ENCODE results near the gene LRATD1. TPM values are rescaled to one million over a fixed set of nuclear protein-coding genes. Genes with fewer than 3 reads are reported as not detected.

The LRATD1 gene
- total and polyA plus RNA-seq, 4 donors: 1.9 to 3.4 (median 2.0) TPM

GRCh38 chr2:14635391-14635871, 2.9 kb downstream of the LRATD1 start:
- no peaks in the 10 kb centered on the region for H3K9me3 ChIP-seq (ENCODE audit: control insufficient read depth, low read length)
- peak overlapping the region; percentile 1 to 42 for H3K4me3 ChIP-seq (ENCODE audit: low read length in 2 of 2)
- no peaks in the 10 kb centered on the region for H3K4me1 ChIP-seq (ENCODE audit: control insufficient read depth in 1 of 2, insufficient read depth in 2 of 2, low read length in 2 of 2)
- H3K27ac ChIP-seq (ENCODE audit: low read depth in 1 of 2, low read length in 2 of 2): peak overlapping the region; percentile 3 to 14
- H3K27me3 ChIP-seq (ENCODE audit: control insufficient read depth in 1 of 2, insufficient read depth in 2 of 2, low read length in 1 of 2): no peaks in the 10 kb centered on the region
- intact Hi-C loops (cut with DNase I): no loop called here
- WGBS, 2 donors: 0% methylated on average over 24 of the region's 24 CpGs
- no peaks in the 10 kb centered on the region for H3K36me3 ChIP-seq (ENCODE audit: control insufficient read depth in 1 of 2, insufficient read depth in 2 of 2, low read length in 1 of 2)
- ATAC-seq (ENCODE audit: low FRiP score) (peak; percentile 72), DNase-seq (peak; percentile 60 to 91)

GRCh38 chr2:14638488-14638887, 6.0 kb downstream of the LRATD1 start:
- H3K36me3 ChIP-seq (ENCODE audit: control insufficient read depth in 1 of 2, insufficient read depth in 2 of 2, low read length in 1 of 2): peaks cover 0 to 1% of the 10 kb centered on the region in 2 donors
- no peaks in the 10 kb centered on the region for H3K9me3 ChIP-seq (ENCODE audit: control insufficient read depth, low read length)
- intact Hi-C loops (cut with DNase I): no loop called here
- no peak overlapping the region for H3K27ac ChIP-seq (ENCODE audit: low read depth in 1 of 2, low read length in 2 of 2)
- WGBS, 2 donors: 92 to 95% methylated on average over 2 of the region's 2 CpGs
- no peak for ATAC-seq (ENCODE audit: low FRiP score)
- no peak for DNase-seq
- H3K4me1 ChIP-seq (ENCODE audit: control insufficient read depth in 1 of 2, insufficient read depth in 2 of 2, low read length in 2 of 2): no peaks in the 10 kb centered on the region
- no peaks in the 10 kb centered on the region for H3K27me3 ChIP-seq (ENCODE audit: control insufficient read depth in 1 of 2, insufficient read depth in 2 of 2, low read length in 1 of 2)
- no peak overlapping the region for H3K4me3 ChIP-seq (ENCODE audit: low read length in 2 of 2)

GRCh38 chr2:14641116-14641515, 8.6 kb downstream of the LRATD1 start:
- 78 to 88% methylated on average over 4 of the region's 4 CpGs for WGBS, 2 donors
- no peak for DNase-seq
- intact Hi-C loops (cut with DNase I): no loop called here
- no peaks in the 10 kb centered on the region for H3K4me1 ChIP-seq (ENCODE audit: control insufficient read depth in 1 of 2, insufficient read depth in 2 of 2, low read length in 2 of 2)
- no peak overlapping the region for H3K27ac ChIP-seq (ENCODE audit: low read depth in 1 of 2, low read length in 2 of 2)
- ATAC-seq (ENCODE audit: low FRiP score): no peak
- no peak overlapping the region for H3K4me3 ChIP-seq (ENCODE audit: low read length in 2 of 2)
- no peaks in the 10 kb centered on the region for H3K9me3 ChIP-seq (ENCODE audit: control insufficient read depth, low read length)
- H3K27me3 ChIP-seq (ENCODE audit: control insufficient read depth in 1 of 2, insufficient read depth in 2 of 2, low read length in 1 of 2): no peaks in the 10 kb centered on the region
- peaks cover 0 to 2% of the 10 kb centered on the region in 2 donors for H3K36me3 ChIP-seq (ENCODE audit: control insufficient read depth in 1 of 2, insufficient read depth in 2 of 2, low read length in 1 of 2)

- Histone ChIP-seq H3K27ac (ENCODE audit: low read depth in 1 of 2, low read length in 2 of 2) (no peak overlapping the region), H3K4me1 (ENCODE audit: control insufficient read depth in 1 of 2, insufficient read depth in 2 of 2, low read length in 2 of 2) (no peaks in the 10 kb centered on the region), H3K36me3 (ENCODE audit: control insufficient read depth in 1 of 2, insufficient read depth in 2 of 2, low read length in 1 of 2) (peaks cover 0 to 2% of the 10 kb centered on the region in 2 donors), H3K27me3 (ENCODE audit: control insufficient read depth in 1 of 2, insufficient read depth in 2 of 2, low read length in 1 of 2) (no peaks in the 10 kb centered on the region), H3K9me3 (ENCODE audit: control insufficient read depth, low read length) (no peaks in the 10 kb centered on the region), H3K4me3 (ENCODE audit: low read length in 2 of 2) (no peak overlapping the region)
- DNase-seq (no peak), ATAC-seq (ENCODE audit: low FRiP score) (no peak)
- 83 to 87% methylated on average over 4 of the region's 4 CpGs for WGBS, 2 donors
- intact Hi-C loops (cut with DNase I): no loop called here
Measured at GRCh38 chr2:14642499-14642898, 10.0 kb downstream of the LRATD1 start.

- Histone ChIP-seq H3K9me3 (ENCODE audit: control insufficient read depth, low read length) (no peaks in the 10 kb centered on the region), H3K27me3 (ENCODE audit: control insufficient read depth in 1 of 2, insufficient read depth in 2 of 2, low read length in 1 of 2) (no peaks in the 10 kb centered on the region), H3K36me3 (ENCODE audit: control insufficient read depth in 1 of 2, insufficient read depth in 2 of 2, low read length in 1 of 2) (peaks cover 0 to 2% of the 10 kb centered on the region in 2 donors), H3K4me3 (ENCODE audit: low read length in 2 of 2) (no peak overlapping the region), H3K4me1 (ENCODE audit: control insufficient read depth in 1 of 2, insufficient read depth in 2 of 2, low read length in 2 of 2) (no peaks in the 10 kb centered on the region), H3K27ac (ENCODE audit: low read depth in 1 of 2, low read length in 2 of 2) (no peak overlapping the region)
- 71 to 73% methylated on average over 2 of the region's 2 CpGs for WGBS, 2 donors
- ATAC-seq (ENCODE audit: low FRiP score) (no peak), DNase-seq (no peak)
- intact Hi-C loops (cut with DNase I): no loop called here
Measured at GRCh38 chr2:14647714-14648113, 15.2 kb downstream of the LRATD1 start.

- no peak for DNase-seq
- Histone ChIP-seq H3K9me3 (ENCODE audit: control insufficient read depth, low read length) (no peaks in the 10 kb centered on the region), H3K4me3 (ENCODE audit: low read length in 2 of 2) (no peak overlapping the region), H3K27me3 (ENCODE audit: control insufficient read depth in 1 of 2, insufficient read depth in 2 of 2, low read length in 1 of 2) (no peaks in the 10 kb centered on the region), H3K4me1 (ENCODE audit: control insufficient read depth in 1 of 2, insufficient read depth in 2 of 2, low read length in 2 of 2) (no peaks in the 10 kb centered on the region), H3K27ac (ENCODE audit: low read depth in 1 of 2, low read length in 2 of 2) (no peak overlapping the region), H3K36me3 (ENCODE audit: control insufficient read depth in 1 of 2, insufficient read depth in 2 of 2, low read length in 1 of 2) (no peaks in the 10 kb centered on the region)
- ATAC-seq (ENCODE audit: low FRiP score): no peak
- intact Hi-C loops (cut with DNase I): no loop called here
Measured at GRCh38 chr2:14650066-14650465, 17.5 kb downstream of the LRATD1 start.

- Histone ChIP-seq H3K27me3 (ENCODE audit: control insufficient read depth in 1 of 2, insufficient read depth in 2 of 2, low read length in 1 of 2) (no peaks in the 10 kb centered on the region), H3K4me3 (ENCODE audit: low read length in 2 of 2) (no peak overlapping the region), H3K36me3 (ENCODE audit: control insufficient read depth in 1 of 2, insufficient read depth in 2 of 2, low read length in 1 of 2) (no peaks in the 10 kb centered on the region), H3K4me1 (ENCODE audit: control insufficient read depth in 1 of 2, insufficient read depth in 2 of 2, low read length in 2 of 2) (no peaks in the 10 kb centered on the region), H3K9me3 (ENCODE audit: control insufficient read depth, low read length) (no peaks in the 10 kb centered on the region), H3K27ac (ENCODE audit: low read depth in 1 of 2, low read length in 2 of 2) (no peak overlapping the region)
- intact Hi-C loops (cut with DNase I): no loop called here
- WGBS, 2 donors: 62 to 67% methylated on average over 4 of the region's 4 CpGs
- no peak for ATAC-seq (ENCODE audit: low FRiP score)
- DNase-seq: no peak
Measured at GRCh38 chr2:14654835-14655282, 22.3 kb downstream of the LRATD1 start.

GRCh38 chr2:14656146-14656545, 23.6 kb downstream of the LRATD1 start:
- H3K4me3 ChIP-seq (ENCODE audit: low read length in 2 of 2): no peak overlapping the region
- H3K9me3 ChIP-seq (ENCODE audit: control insufficient read depth, low read length): no peaks in the 10 kb centered on the region
- H3K36me3 ChIP-seq (ENCODE audit: control insufficient read depth in 1 of 2, insufficient read depth in 2 of 2, low read length in 1 of 2): no peaks in the 10 kb centered on the region
- 78 to 81% methylated on average over 3 of the region's 3 CpGs for WGBS, 2 donors
- intact Hi-C loops (cut with DNase I): no loop called here
- H3K4me1 ChIP-seq (ENCODE audit: control insufficient read depth in 1 of 2, insufficient read depth in 2 of 2, low read length in 2 of 2): no peaks in the 10 kb centered on the region
- ATAC-seq (ENCODE audit: low FRiP score): no peak
- no peak overlapping the region for H3K27ac ChIP-seq (ENCODE audit: low read depth in 1 of 2, low read length in 2 of 2)
- no peak for DNase-seq
- H3K27me3 ChIP-seq (ENCODE audit: control insufficient read depth in 1 of 2, insufficient read depth in 2 of 2, low read length in 1 of 2): no peaks in the 10 kb centered on the region

- no peak overlapping the region for H3K4me3 ChIP-seq (ENCODE audit: low read length in 2 of 2)
- no peak for DNase-seq
- H3K9me3 ChIP-seq (ENCODE audit: control insufficient read depth, low read length): no peaks in the 10 kb centered on the region
- no peaks in the 10 kb centered on the region for H3K27me3 ChIP-seq (ENCODE audit: control insufficient read depth in 1 of 2, insufficient read depth in 2 of 2, low read length in 1 of 2)
- no peak overlapping the region for H3K27ac ChIP-seq (ENCODE audit: low read depth in 1 of 2, low read length in 2 of 2)
- intact Hi-C loops (cut with DNase I): no loop called here
- ATAC-seq (ENCODE audit: low FRiP score): no peak
- H3K4me1 ChIP-seq (ENCODE audit: control insufficient read depth in 1 of 2, insufficient read depth in 2 of 2, low read length in 2 of 2): no peaks in the 10 kb centered on the region
- no peaks in the 10 kb centered on the region for H3K36me3 ChIP-seq (ENCODE audit: control insufficient read depth in 1 of 2, insufficient read depth in 2 of 2, low read length in 1 of 2)
- 81% methylated on average over 3 of the region's 3 CpGs for WGBS, 2 donors
Measured at GRCh38 chr2:14661163-14661562, 28.6 kb downstream of the LRATD1 start.
